22Rv1 (cell line): ENCODE measurements around the gene EFNA4.
A peak's percentile ranks its signal among the peaks of the same experiment; 100 is the strongest.

Experiments
- H3K27ac ChIP-seq: fragments of 450-650 bp; 2 replicates; pipeline ENCODE4 v1.5.1; 2017
- ZFX ChIP-seq: fragments of 450-650 bp; IDR thresholded peaks from 2 replicates; pipeline ENCODE4 v1.6.1; 2017; ENCODE audit warnings: antibody characterized with exemption, borderline replicate concordance
- TF ChIP-seq, protein P1 (sequence below): fragments of 450-650 bp; IDR thresholded peaks from 2 replicates; pipeline ENCODE4 v1.5.1; 2017; ENCODE audit warnings: mild to moderate bottlenecking

Gene EFNA4

DNA sequence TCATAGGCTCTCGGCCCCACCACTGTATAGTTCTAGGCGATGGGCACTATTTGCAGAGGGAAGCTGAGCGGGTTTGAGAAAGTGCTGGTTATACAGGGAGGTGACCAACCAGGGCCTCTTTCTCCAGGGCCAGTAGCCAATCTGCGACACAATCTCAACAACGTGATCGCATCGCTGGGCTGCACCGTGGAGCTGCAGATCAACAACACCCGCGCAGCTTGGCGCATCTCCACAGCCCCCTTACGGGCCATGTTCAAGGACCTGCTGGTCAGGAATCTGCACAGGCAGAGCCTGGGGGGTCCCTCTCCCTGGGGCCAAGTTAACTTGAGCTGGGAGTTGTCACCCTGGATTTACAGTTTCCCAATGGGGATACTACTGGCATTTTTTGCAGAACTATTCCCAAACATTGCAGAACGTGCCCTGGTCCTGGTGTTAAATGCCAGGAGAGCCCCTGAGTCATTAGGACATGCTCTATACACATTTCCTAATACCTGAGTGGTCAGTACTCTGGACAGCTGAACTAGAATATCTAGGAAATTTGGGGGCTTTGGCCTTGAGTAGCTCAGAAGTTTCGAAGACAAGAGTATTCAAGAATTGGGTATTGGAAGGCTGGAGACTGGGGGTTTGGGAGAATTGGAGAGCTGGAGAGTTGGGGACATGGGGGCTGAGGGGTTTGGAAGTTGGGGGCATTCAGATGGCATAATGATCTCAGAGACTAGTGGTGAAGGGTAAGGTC is 23.0 kb upstream of the EFNA4 start:
- TF ChIP-seq ZFX, result no peak
- no peak overlapping the region for H3K27ac ChIP-seq

DNA sequence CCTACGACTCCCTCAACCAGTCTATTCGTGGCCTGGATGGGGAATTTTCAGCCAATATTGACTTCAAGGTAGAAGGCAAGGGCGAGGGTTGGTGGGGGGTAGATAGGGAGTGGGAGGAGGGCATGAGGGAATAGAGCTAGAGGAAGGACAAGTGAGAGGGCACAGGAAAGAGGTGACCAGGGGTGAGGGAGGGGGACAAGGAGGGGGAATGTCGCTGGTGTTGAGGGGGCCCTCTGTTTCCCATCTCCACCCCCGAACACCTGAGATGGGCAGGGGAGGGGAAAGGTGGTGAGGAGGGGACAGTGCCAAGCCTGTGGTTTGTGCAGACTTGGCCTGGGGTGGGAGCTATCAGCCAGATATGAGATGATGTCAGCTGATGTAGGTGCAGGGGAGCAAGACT is 20.8 kb upstream of the EFNA4 start:
- H3K27ac ChIP-seq, result no peak overlapping the region
- TF ChIP-seq, protein P1, sequence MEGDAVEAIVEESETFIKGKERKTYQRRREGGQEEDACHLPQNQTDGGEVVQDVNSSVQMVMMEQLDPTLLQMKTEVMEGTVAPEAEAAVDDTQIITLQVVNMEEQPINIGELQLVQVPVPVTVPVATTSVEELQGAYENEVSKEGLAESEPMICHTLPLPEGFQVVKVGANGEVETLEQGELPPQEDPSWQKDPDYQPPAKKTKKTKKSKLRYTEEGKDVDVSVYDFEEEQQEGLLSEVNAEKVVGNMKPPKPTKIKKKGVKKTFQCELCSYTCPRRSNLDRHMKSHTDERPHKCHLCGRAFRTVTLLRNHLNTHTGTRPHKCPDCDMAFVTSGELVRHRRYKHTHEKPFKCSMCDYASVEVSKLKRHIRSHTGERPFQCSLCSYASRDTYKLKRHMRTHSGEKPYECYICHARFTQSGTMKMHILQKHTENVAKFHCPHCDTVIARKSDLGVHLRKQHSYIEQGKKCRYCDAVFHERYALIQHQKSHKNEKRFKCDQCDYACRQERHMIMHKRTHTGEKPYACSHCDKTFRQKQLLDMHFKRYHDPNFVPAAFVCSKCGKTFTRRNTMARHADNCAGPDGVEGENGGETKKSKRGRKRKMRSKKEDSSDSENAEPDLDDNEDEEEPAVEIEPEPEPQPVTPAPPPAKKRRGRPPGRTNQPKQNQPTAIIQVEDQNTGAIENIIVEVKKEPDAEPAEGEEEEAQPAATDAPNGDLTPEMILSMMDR, result no peak
- no peak for TF ChIP-seq ZFX

DNA sequence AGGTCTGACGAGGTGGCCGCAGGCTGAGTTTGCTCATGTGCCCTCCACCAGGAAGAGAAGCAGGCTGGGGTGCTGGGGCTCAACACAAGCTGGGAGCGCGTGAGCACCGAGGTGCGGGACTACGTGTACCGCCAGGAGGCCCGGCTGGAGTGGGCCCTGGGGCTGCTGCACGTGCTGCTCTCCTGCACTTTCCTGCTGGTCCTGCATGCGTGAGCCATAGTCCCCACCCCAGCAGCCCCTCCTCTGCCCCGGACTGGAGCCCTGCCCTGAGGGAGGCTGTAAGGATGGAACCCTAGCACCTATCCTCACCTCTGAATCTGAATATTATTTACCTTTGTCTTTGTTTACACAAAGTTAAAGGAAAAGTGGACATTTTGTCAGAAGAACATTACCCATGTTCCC is 20.2 kb upstream of the EFNA4 start:
- no peak overlapping the region for H3K27ac ChIP-seq
- TF ChIP-seq, protein P1, result no peak
- TF ChIP-seq ZFX, result no peak

DNA sequence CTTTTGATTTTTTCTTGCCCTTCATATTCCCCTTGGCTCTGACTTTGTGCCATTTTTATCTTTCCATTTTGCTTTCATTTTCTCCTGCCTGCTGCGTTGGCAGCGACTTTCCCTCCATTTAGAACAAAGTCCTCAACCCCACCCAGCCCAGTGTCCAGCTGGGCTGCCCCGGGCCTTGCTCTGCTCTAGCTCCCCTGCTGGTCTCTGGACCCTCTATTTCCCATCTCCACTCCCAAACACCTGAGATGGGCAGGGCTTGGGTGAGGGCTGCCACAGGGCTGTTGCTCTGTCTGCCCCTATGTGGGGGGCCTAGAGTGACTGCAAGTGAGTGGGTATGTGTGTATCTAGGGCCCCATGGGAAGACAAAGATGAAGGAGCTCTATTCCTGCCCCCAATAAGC is 19.7 kb upstream of the EFNA4 start:
- no peak for TF ChIP-seq ZFX
- TF ChIP-seq, protein P1, result no peak
- peak overlapping the region; percentile 40; the same call in 1 of the 2 replicates for H3K27ac ChIP-seq

DNA sequence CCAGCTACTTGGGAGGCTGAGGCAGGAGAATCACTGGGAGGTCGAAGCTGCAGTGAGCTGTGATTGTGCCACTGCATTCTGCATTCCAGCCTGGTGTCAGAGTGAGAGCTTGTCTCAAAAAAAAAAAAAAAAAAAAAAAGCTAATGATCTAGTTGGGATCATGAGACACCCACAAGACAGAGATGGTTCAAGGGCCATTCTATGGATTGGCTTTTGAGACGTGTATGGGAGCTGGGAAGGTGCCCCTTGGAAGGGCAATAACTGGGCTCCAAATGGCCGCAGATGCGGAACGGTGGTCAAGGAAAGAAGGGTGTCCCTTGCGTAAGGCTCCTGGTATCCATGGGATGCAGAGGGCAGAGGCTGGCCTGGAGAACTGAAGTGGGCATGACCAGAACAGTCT is 19.2 kb upstream of the EFNA4 start:
- peak overlapping the region; percentile 40; the same call in 1 of the 2 replicates for H3K27ac ChIP-seq
- TF ChIP-seq ZFX, result no peak
- TF ChIP-seq, protein P1, result no peak

DNA sequence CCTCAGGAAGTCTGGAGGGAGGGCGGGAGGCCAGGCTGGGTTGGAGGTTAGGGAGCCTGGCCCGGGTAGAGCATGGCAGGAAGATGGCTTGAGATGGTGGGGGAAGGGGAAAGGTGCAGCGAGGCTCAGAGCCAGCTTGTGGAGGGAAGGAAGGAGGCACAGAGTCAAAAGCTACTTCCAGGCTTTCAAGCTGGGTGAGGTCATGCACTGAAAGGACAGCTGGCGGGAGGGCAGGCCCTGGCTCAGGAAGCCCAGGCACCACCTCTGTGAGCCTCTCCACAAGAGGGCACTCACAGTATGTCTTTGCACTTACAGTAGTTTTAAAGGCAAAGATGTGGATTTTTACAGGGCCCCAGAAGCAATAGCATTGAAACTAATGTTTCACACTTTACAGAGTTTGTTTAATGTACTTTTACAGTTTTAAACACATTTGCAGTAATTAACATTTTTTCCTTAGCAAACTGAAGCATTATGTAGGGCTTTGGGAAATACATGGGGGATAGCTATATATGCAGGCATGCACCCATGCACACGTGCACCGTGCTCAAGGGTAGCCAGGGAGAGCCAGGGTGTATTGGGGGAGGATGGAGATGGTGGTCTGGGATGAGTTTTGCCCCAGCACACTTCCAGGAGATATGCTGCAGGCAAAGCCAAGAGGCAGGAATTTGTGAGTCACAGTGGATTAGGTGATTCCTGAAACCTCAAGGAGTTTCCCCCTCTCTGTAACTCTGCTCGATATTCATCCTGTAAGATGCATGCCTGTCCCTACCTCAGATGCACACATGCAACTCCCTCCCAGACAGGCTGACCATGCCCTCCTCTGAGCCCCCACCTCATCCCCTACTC is 18.5 kb upstream of the EFNA4 start:
- no peak for TF ChIP-seq ZFX
- TF ChIP-seq, protein P1, result peak; percentile 94
- H3K27ac ChIP-seq, result peak overlapping the region; percentile 40; the same call in 1 of the 2 replicates

DNA sequence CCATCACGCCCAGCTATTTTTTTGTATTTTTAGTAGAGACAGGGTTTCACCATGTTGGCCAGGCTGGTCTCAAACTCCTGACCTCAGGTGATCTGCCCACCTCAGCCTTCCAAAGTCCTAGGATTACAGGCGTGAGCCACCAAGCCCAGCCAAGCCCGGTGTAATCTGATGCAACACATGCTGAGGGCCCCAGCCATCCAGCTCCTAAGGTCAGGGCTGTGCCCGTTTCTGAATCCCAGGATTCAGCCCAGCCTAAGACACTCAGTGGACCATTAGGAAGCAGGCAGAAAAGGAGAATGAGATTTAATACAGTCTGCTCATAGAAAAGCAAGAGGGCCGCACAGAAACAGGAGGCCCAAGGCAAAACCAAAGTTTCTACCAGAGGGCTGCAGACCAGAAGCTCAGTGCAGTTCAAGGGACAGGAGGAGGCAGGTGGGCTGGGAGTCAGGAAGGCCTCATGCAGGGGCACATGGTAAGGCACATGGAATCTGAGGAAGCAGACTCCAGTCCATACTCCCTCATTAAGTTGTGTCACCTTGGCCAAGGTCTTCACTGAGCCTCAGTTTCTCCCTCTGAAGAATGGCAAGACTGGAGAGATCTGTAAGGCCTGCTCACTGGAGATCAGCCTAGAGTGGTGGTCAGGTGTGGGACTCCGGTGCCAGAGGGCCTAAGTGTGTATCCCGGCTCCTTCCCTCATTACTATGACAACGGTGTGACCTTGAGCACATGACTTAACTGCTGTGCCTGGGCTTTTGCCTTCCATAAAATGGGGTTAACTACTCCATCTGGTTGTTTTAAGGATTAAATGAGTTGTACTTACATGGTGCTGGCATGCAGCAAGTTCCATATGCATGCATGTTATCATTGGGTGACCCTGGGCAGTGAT is 14.8 kb upstream of the EFNA4 start:
- TF ChIP-seq, protein P1, result no peak
- TF ChIP-seq ZFX, result no peak
- peak overlapping the region; percentile 100 for H3K27ac ChIP-seq
